ENCODE results near the gene ZNF705A. TPM values are rescaled to one million over a fixed set of nuclear protein-coding genes. Genes with fewer than 3 reads are reported as not detected.

ZNF705A gene
- total RNA-seq, 1 experiment from 2014 or later = not detected

- no peak overlapping the region for H3K27ac Mint-ChIP-seq (ENCODE audit: low read depth, unreplicated experiment)
- no peaks in the 10 kb centered on the region for H3K27me3 Mint-ChIP-seq (ENCODE audit: insufficient read depth, unreplicated experiment)
- intact Hi-C loops (cut with micrococcal nuclease) = no loop called here
- no peaks in the 10 kb centered on the region for H3K9me3 Mint-ChIP-seq (ENCODE audit: unreplicated experiment)
- no TSS peak for BruUV-seq (replicated peaks)
- CTCF ChIA-PET = interaction anchor here (1.7 kb wide), 1 partner anchor 94 kb away, joined by 5 read pairs; no protein-coding TSS in a partner anchor
- no peak overlapping the region for H3K4me3 Mint-ChIP-seq (ENCODE audit: unreplicated experiment)
- TF ChIP-seq CTCF (IDR thresholded peaks at IDR 0.05; ENCODE audit: unreplicated experiment) = no peak
- POLR2A ChIA-PET = no interaction called here
- DNase-seq (ENCODE audit: unreplicated experiment) = no peak
- no peaks in the 10 kb centered on the region for H3K4me1 Mint-ChIP-seq (ENCODE audit: insufficient read depth, unreplicated experiment)
- no peaks in the 10 kb centered on the region for H3K36me3 Mint-ChIP-seq (ENCODE audit: insufficient read depth, unreplicated experiment)
Observed at GRCh38 chr12:8143261-8143660, 13.6 kb upstream of the ZNF705A start.

DNA sequence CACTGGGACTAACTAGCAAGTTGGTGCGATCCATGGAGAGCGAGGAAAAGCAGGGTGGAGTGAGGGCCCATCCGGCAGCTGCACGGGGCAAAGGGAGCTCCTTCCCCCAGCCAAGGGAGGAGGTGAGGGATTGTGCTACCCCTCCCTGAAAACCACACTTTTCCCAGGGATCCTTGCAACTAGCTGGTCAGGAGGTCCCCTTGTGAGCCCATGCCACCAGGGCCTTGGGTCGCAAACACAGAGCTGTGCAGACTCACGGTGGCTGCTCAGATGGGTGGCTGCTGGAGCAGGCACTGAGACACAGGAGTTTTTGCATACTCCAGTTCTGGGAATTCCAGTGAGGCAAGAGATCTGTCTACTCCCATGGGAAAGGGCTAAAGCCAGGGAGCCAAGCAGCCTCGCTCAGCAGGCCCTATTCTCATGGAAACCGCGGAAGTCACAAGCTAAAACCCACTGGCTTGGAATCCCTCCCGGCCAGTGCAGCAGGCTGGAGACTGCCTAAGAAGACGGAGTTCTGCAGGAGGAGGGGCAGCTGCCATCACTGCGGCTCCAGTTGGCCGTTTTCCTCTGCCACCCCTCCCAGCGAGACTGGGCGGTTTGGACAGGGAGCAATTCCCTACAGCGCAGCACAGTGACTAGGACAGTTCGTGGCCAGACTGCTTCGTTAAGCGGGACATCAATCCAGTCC, 10.9 kb upstream of the ZNF705A start:
- TF ChIP-seq CTCF (IDR thresholded peaks at IDR 0.05; ENCODE audit: unreplicated experiment) = no peak
- DNase-seq (ENCODE audit: unreplicated experiment) = no peak
- Mint-ChIP-seq H3K27me3 (ENCODE audit: insufficient read depth, unreplicated experiment) (peaks cover 9% of the 10 kb centered on the region), H3K36me3 (ENCODE audit: insufficient read depth, unreplicated experiment) (no peaks in the 10 kb centered on the region), H3K4me3 (ENCODE audit: unreplicated experiment) (no peak overlapping the region), H3K4me1 (ENCODE audit: insufficient read depth, unreplicated experiment) (no peaks in the 10 kb centered on the region), H3K9me3 (ENCODE audit: unreplicated experiment) (no peaks in the 10 kb centered on the region), H3K27ac (ENCODE audit: low read depth, unreplicated experiment) (no peak overlapping the region)
- intact Hi-C loops (cut with micrococcal nuclease) = no loop called here
- BruUV-seq (replicated peaks) = no TSS peak
- POLR2A ChIA-PET = no interaction called here
- CTCF ChIA-PET = no interaction called here

DNA sequence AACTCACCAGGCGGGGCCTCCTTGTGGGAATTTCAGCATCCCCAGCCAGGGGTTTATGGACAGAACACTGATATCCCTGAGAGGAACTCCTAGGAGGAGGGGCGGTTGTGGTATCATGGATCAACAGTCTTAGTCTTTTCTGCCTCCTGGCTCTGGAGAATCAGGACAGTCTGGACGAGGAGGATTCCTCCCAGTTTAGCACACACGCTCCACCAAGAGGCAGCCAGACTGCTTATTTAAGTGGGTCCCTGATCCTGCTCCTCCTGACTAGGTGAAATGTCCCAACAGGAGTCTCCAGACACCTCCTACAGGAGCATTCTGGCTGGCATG, 10.4 kb upstream of the ZNF705A start:
- no peak for TF ChIP-seq CTCF (IDR thresholded peaks at IDR 0.05; ENCODE audit: unreplicated experiment)
- Mint-ChIP-seq H3K27ac (ENCODE audit: low read depth, unreplicated experiment) (no peak overlapping the region), H3K27me3 (ENCODE audit: insufficient read depth, unreplicated experiment) (peaks cover 14% of the 10 kb centered on the region), H3K4me3 (ENCODE audit: unreplicated experiment) (no peak overlapping the region), H3K4me1 (ENCODE audit: insufficient read depth, unreplicated experiment) (no peaks in the 10 kb centered on the region), H3K9me3 (ENCODE audit: unreplicated experiment) (no peaks in the 10 kb centered on the region), H3K36me3 (ENCODE audit: insufficient read depth, unreplicated experiment) (no peaks in the 10 kb centered on the region)
- no peak for DNase-seq (ENCODE audit: unreplicated experiment)
- POLR2A ChIA-PET = no interaction called here
- CTCF ChIA-PET = no interaction called here
- no TSS peak for BruUV-seq (replicated peaks)
- intact Hi-C loops (cut with micrococcal nuclease) = no loop called here

DNA sequence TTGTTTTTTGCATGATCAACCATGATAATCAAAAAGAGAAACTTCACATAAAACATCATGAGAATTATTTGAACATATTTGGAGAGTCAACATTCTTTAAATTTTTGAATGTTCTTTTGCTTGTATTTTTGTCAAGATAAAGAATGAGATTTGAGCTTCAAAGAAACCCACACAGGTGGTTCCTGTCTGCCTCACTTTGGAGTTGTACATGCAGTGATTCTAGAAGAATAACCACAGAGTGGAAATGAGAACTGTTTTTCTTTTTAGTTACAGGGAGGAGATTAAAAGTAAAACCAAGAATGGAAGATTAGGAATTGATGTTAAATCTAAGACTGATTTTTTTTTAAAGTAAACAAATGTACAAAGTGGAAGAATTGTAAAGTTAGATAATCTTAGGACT, 2.3 kb upstream of the ZNF705A start:
- H3K27me3 Mint-ChIP-seq (ENCODE audit: insufficient read depth, unreplicated experiment) = peaks cover 35% of the 10 kb centered on the region
- no peak for TF ChIP-seq CTCF (IDR thresholded peaks at IDR 0.05; ENCODE audit: unreplicated experiment)
- CTCF ChIA-PET = no interaction called here
- no peak for DNase-seq (ENCODE audit: unreplicated experiment)
- no peak overlapping the region for H3K27ac Mint-ChIP-seq (ENCODE audit: low read depth, unreplicated experiment)
- H3K4me3 Mint-ChIP-seq (ENCODE audit: unreplicated experiment) = no peak overlapping the region
- H3K36me3 Mint-ChIP-seq (ENCODE audit: insufficient read depth, unreplicated experiment) = no peaks in the 10 kb centered on the region
- POLR2A ChIA-PET = no interaction called here
- H3K9me3 Mint-ChIP-seq (ENCODE audit: unreplicated experiment) = no peaks in the 10 kb centered on the region
- BruUV-seq (replicated peaks) = no TSS peak
- intact Hi-C loops (cut with micrococcal nuclease) = no loop called here
- H3K4me1 Mint-ChIP-seq (ENCODE audit: insufficient read depth, unreplicated experiment) = peaks cover 14% of the 10 kb centered on the region

Measured in MCF 10A (cell line).